ENCODE results near the gene TDP2.
"Not testable (repeated sequence)": the region's sequence is repeated elsewhere in the genome, so short reads cannot be mapped to it uniquely, and the experiment has no call there.

The TDP2 gene, protein sequence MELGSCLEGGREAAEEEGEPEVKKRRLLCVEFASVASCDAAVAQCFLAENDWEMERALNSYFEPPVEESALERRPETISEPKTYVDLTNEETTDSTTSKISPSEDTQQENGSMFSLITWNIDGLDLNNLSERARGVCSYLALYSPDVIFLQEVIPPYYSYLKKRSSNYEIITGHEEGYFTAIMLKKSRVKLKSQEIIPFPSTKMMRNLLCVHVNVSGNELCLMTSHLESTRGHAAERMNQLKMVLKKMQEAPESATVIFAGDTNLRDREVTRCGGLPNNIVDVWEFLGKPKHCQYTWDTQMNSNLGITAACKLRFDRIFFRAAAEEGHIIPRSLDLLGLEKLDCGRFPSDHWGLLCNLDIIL

DNA sequence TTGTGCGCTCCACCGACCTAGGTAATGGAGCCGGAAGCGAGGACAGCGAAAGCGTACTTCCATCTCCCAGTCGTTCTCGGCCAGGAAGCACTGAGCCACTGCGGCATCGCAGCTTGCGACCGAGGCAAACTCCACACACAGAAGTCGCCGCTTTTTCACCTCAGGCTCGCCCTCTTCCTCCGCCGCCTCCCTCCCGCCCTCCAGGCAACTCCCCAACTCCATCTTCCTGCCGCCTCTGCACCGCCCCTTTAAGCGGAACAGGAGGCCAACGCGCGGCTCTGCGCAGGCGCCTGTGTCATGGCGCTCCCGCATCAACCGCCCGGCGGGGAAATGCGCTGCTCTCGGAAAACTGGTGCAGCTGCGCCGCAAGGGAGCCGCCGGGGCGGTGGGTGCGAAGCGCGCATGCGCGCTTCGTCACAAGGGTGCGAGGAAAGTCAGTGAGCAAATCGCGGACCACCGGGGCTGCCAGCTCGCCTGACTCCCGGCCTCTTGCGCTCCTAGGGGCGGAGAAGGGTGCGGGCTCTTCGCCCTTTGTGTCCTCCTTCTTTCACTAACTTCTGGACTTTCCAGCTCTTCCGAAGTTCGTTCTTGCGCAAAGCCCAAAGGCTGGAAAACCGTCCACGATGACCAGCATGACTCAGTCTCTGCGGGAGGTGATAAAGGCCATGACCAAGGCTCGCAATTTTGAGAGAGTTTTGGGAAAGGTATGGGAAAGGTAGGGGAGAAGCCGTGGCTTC, at the start of gene TDP2, which contains the start of gene ACOT13:
Gene TDP2, minus strand, starts transcription at position 259 of the 737 bp plus-strand sequence. Its CDS starts 37 bp downstream, at position 222.
Gene ACOT13, plus strand, starts transcription at position 437 of the 737 bp plus-strand sequence. Its CDS starts 187 bp downstream, at position 624.
- Histone ChIP-seq H3K4me3 (peak within 1 kb of the TSS; percentile 74 to 97 (median 93)), H3K27ac (peak within 1 kb of the TSS; percentile 36 to 96 (median 89))

DNA sequence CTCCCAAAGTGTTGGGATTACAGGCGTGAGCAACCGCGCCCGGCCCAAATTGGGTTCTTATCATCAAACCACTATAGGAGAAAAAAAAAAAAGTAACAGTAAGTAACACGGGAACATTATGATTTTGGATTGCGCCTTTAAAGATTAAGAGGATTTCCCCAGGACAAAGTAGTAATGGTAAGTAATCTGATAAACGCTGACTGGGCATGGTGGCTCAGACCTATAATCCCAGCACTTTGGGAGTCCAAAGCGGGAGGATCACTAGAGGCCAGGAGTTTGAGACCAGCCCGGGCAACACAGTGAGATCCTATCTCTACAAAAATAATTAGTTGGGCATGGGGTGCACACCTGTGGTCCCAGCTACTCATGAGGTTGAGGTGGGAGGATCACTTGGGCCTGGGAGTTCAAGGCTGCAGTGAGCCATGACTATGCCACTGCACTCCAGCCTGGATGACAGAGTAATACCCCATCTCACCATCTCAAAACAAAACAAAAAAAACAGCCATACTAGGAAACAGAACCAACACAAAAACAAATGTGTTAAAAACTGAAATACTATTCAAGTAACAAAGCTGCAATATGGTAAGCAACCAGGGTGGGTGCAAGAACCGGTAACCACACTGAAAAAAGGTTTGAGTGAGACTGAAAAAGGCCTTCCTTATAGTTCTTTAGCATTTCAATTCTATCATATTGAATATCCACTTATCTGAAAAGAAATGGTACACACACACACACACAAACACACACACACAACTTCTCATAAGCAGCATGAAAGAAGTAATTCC, 44.0 kb upstream of the TDP2 start:
- H3K4me3 ChIP-seq: no peak overlapping the region
- H3K27ac ChIP-seq: peak overlapping the region in 1 of 21 experiments; percentile 2

DNA sequence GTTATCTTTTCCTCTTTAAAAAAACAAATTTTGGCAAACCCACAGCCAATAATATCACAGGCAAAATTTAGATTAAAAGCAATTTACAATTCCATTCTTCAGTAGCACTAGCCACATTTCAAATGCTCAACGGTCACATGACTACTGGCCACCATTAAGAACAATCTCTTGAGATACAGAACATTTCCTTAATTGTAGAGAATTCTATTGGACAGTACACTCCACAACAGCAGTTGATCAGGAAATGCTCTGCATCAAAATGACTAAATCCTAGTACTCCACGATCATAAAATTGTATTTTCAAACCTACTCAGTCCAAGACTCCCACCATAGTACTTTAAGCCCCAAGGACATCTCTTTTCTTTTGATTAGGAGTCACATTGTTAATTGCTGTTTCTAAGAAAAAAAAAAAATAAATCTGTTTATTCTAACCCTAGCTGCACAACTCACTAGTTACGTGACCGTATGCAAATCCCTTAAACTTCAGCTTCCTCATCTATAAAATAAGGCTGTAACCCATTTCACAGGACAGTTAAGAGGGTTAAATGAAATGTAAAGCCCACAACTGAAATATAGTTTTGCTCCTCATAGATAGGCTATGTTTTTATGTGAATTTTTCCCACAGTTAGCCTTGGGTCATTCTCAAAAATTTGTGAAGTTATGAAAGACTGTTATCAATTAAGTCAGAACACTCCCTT, 42.5 kb upstream of the TDP2 start:
- no peak overlapping the region for H3K27ac ChIP-seq
- H3K4me3 ChIP-seq: no peak overlapping the region

DNA sequence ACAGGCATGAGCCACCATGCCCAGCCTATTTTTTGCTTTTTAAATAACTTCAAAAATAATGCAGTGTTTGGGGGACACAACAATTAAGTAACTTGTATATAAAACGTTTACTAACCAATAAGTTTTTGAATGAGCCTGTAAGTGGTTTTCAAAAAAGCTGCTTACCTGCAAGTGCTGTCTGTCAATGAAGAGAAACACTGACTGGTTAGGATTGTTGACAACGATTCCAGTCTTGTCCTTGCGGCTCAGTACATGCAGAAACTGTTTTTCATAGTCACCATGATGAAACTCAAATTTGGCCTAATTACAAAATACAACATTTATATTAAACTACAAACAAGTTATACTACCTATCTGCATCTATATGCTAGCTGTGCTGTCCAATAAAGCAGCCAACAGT, 41.9 kb upstream of the TDP2 start:
- H3K27ac ChIP-seq: no peak overlapping the region
- no peak overlapping the region for H3K4me3 ChIP-seq

DNA sequence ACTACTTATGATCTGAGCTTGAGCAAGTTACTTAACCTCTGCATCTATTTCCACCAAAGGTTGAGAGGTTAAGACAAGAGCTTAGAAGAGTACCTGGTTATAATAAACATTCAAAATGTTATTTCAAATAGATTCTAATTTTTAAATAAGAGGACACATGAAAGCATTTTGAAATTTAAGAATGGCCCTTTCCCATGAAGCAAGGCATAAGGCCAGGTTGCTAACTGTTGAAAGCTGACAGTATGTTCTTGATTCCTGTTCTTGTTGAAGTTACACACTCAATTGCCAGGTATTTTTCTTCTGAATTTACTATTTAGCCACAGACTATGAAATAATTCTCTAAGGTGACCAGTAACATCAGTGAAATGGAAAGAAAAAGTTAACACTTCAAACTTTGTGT, 37.8 kb upstream of the TDP2 start:
- Histone ChIP-seq H3K4me3 (no peak overlapping the region), H3K27ac (no peak overlapping the region)

DNA sequence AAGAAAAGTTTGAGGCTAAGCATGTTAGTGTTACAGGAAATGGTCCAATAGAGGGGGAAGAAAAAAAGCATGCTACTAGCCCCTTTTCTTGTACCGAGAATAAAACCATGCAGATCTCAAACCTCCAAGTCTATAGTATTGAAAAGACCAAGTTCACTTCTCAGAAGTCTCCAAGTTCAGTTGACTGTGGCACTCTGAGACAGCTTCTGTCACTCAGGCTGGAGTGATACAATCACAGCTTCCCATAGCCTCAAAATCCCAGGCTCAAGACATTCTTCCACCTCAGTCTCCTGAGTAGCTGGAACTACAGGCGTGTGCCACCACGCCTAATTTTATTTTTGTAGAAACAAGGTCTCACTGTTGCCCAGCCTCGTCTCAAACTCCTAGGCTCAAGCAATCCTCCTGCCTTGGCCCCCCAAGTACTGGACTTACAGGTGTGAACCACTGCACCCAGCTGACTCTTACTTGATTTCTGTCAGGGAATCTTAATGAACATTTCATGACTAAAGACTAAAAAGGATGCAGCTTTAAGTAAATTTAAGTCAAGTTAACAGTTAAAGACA, 36.1 kb upstream of the TDP2 start:
- H3K4me3 ChIP-seq: no peak overlapping the region
- H3K27ac ChIP-seq: peak overlapping the region in 3 of 21 experiments; percentile 11 to 42 (median 19)

DNA sequence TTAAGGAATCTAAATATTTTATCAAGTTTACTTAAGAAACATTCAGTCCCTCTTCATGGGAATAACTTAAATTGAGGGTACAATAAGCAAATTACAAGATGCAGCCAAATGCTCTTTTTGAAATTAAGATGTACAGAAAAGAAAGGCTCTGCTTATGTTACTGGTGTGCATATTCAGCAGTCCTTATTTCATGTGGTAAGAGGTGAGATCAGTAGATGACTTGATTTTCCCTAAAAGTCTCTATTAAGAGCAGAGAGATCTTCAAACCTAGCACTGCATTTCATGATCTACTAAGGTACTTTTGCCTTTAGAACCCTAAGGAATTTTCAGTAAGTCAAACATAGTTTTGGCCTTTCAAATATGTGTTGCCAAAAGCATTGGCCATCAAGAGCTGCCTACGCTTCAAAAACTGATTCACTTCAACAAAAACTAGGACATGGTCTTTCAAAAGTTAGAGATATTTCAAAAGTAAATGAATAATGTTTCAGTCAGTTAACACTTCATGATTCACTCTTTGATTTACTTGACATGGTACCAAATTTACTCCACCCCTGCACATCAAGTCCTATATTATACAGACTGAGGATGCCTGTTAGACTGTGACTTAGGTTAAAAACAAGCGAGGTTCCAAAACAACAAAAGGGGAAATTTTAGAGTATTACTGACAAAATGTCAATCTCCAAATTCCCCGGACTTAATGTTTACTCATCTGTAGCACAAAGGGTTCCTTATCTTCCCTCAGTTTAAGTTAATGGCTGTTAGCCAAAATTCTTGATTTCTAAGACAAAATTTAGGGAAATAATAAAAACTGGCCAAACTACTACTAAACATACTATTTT, 33.0 kb upstream of the TDP2 start:
- Histone ChIP-seq H3K27ac (peak overlapping the region in 1 of 21 experiments; percentile 21), H3K4me3 (no peak overlapping the region)

DNA sequence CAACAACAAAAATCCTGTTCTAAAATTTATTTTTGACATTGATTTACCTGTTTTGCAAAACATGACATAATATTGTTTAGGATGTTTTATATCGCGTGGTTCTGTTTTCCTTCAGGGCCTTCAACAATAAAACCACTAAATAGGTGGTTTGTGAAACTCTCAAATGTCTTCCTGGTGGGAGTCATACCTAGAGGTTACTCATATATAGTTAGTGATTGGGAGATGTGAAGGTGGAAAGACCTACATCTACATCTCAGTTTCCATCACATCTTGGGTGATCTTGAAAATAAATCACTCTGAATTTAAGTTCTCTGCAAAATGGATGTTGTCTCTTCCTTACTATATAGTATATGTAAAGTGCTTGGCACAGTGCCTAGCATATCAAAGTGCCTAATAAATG, 29.4 kb upstream of the TDP2 start:
- Histone ChIP-seq H3K27ac (no peak overlapping the region), H3K4me3 (no peak overlapping the region)

DNA sequence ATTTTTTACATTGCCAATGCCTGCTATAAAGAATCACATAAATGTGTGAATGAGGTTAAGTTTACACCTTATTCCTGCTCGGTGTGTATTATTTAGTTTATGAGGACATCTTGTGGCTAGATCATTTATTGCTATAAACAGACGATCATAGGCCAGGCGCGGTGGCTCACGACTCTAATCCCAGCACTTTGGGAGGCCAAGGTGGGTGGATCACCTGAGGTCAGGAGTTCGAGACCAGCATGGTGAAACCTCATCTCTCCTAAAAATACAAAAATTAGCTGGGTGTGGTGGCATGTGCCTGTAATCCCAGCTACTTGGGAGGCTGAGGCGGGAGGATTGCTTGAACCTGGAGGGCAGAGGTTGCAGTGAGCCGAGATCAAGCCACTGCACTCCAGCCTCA, 28.9 kb upstream of the TDP2 start:
- not testable (repeated sequence) for H3K4me3 ChIP-seq, H3K27ac ChIP-seq

DNA sequence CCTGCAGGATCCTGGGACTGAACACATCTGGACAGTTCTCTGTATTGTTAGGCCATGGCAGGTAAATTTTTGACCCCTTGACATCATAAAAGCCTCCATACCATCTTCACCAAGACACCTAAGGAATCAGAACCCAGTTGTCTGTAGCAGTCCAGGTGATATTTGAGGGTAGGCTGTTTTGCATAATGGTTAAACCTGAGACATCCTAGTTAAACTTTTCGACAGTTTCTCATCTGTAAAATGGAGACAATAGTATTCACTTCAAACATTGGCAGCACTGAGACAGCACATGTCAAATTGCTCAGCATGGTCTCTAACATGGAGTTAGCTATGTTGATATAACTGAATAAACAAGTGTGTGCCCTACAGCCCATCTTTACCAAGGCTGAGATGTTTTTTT, 27.5 kb upstream of the TDP2 start:
- H3K4me3 ChIP-seq: no peak overlapping the region

DNA sequence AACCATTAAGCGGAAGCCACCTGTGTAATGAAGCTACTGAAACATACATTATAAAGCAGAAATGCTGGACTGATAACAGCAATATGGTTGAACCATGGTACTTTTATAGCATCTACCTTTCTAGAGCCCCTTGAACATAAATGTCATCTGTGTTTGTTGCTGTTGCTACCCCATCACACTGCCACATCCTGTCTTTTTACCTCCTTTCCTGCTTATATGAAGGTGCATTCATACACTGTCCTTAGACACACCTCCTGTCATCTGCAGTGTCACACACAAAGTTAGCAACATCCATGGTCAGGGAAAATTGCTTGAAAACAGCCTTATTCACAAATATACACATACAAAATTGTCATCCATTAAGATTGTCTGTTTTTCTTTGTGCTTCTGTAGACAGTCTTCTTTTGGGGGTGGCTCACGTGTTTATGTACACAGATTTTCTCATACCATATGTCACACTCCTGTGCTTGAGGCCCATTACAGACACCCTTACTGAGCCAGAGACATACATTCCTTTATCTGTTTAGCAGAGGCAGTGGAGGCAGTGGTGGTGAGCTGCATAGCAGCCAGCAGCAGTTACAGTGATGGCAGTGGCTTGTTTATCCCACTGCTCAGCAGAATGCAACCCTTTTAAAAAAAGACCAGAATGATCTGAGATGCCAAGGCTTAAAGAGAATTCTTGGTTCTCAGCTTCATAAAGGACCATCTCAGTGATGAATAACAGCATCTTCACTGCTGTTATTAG, 26.3 kb upstream of the TDP2 start:
- no peak overlapping the region for H3K4me3 ChIP-seq

More for the DNA sequence above, 27.5 kb upstream of the TDP2 start:
- H3K27ac ChIP-seq: no peak overlapping the region

DNA sequence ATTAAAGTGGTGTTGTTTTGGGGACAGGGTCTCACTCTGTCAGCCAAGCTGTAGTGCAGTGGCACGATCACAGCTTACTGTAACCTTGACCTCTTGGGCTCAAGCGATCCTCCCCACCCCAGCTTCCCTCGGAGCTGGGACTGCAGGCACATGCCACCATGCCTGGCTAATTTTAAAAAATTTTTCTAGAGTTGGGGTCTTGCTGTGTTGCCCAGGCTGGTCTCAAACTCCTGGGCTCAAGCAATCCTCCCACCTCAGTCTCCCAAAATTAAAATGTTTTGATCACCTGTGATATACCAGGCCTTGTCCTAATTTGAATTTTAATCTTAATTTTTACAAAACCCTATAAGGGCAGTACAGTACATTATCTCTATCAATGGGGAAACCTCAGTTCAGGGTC, 25.7 kb upstream of the TDP2 start:
- no peak overlapping the region for H3K27ac ChIP-seq
- H3K4me3 ChIP-seq: no peak overlapping the region

More for the DNA sequence above, 26.3 kb upstream of the TDP2 start:
- H3K27ac ChIP-seq: no peak overlapping the region

DNA sequence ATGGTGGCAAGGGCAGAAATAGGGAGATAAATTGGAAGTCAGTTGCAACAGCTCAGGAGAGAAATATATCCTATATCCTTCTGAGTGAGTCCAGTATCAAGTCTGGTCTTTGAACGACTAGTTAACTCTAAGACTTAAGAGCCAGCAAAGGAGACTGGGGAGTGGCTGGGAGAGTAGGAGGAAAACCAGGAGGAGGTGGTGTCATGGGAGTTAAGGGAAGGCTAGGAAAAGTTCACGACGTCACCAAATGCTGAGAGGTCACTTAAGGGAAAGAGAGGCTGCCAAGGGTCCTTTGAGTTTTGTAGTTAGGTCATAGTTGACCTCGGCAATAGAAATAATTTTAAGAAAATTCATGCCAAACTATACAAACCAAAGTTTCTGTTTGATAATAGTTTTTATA, 25.3 kb upstream of the TDP2 start:
- Histone ChIP-seq H3K27ac (no peak overlapping the region), H3K4me3 (no peak overlapping the region)

DNA sequence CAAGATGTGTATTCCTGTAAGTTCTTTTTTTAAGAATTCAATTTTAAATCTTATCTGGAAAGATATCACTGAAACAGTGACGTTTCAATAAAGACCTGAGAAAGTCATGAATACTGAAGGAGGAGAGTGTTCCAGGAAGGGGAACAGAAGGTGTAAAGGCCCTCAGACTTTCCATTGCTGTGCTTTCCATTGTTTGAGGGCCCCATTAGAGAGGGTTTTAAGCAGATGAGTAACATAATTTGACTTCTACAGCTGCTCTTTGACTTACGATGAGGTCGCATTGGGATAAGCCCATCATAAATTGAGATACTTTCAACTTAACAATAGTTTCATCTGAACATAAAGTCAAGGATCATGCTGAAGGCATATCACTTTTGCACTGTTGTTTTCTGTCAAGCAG, 24.9 kb upstream of the TDP2 start:
- no peak overlapping the region for H3K4me3 ChIP-seq
- H3K27ac ChIP-seq: no peak overlapping the region

DNA sequence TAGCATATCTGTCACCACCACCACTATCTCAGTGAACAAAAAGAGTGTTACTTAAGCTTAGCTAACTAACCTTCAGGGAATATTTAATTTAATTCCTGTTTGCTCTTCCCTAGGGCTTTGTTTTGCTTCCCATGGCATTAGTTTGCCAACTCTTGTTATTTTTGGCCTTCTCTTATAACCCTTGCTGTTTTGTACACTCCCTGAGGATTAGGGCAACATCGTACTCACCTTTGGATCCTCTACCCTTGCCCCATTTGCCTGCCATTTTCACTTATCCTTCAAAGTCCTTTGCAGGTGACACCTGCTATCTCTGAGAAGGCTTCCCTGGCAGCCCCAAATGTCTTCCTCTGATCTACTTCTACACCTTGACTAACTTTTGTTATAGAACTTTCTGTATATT, 23.9 kb upstream of the TDP2 start:
- Histone ChIP-seq H3K27ac (no peak overlapping the region), H3K4me3 (no peak overlapping the region)

DNA sequence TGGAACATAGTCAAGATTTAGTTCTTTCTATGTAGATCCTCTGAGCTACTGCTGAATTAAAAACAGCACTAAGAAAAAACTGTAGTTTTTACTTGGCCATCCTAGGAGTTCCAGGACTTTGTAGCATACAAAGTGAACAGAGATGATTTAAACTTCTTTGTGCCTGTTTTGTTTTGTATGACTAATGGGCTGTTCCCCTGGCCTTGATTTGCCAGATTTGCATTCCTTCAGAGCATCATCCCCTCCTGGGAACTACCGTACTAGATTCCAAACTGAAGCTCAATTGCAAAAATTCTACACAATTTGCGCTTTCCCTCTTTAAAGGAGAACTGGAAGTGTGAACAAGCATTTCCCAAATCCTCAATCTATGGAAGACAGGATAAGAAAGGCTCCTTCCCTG, 23.3 kb upstream of the TDP2 start:
- Histone ChIP-seq H3K4me3 (no peak overlapping the region), H3K27ac (no peak overlapping the region)

DNA sequence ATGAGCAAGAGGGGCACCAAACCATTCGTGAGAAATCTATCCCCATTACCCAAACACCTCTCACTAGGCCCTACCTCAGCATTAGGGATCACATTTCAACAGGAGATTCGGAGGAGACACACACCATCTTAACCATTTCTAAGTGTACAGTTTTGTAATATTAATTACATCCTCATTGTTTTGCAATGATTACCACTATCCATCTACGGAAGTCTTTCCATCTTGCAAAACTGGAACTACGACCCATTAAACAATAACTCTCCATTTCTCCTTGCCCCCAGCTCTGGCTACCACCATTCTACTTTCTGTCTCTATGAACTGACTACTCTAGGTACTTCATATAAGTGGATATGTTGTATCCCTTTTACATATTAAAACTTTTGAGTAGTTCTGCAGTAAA, 20.2 kb upstream of the TDP2 start:
- H3K27ac ChIP-seq: no peak overlapping the region

DNA sequence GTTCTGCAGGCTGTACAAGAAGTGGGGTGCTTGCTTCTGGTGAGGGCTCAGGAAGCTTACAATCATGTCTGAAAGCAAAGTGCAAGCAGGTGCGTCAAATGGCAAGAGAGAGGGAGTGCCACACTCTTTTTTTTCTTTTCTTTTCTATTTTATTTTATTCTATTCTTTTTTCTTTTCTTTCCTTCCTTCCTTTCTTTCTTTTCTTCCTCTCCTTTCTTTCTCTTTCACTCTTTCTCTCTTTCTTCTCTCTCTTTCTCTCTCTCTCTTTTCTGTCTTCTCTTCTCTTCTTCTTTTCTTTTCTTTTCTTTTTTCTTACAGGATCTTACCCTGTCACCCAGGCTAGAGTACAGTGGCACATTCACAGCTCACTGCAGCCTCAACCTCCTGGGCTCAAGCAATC, 19.7 kb upstream of the TDP2 start:
- H3K27ac ChIP-seq: no peak overlapping the region
- no peak overlapping the region for H3K4me3 ChIP-seq

More for the DNA sequence above, 20.2 kb upstream of the TDP2 start:
- no peak overlapping the region for H3K4me3 ChIP-seq
